ENCODE measurements around the gene ZNF263. TPM values are rescaled to one million over a fixed set of nuclear protein-coding genes. Genes with fewer than 3 reads are reported as not detected.
A peak's percentile ranks its signal among the peaks of the same experiment; 100 is the strongest.

ZNF263 gene
- total RNA-seq = 10 to 100 TPM; 19.8 to 21.2 TPM
- long read RNA-seq, donor 1, partial matches to known transcripts = 1 of 12 reads
- long read RNA-seq, donor 1, other reads (novel, unspliced or antisense) = 5 of 12 reads
- long read RNA-seq, donor 2, partial matches to known transcripts = 0 of 6 reads
- long read RNA-seq, donor 2, other reads (novel, unspliced or antisense) = 3 of 6 reads

DNA sequence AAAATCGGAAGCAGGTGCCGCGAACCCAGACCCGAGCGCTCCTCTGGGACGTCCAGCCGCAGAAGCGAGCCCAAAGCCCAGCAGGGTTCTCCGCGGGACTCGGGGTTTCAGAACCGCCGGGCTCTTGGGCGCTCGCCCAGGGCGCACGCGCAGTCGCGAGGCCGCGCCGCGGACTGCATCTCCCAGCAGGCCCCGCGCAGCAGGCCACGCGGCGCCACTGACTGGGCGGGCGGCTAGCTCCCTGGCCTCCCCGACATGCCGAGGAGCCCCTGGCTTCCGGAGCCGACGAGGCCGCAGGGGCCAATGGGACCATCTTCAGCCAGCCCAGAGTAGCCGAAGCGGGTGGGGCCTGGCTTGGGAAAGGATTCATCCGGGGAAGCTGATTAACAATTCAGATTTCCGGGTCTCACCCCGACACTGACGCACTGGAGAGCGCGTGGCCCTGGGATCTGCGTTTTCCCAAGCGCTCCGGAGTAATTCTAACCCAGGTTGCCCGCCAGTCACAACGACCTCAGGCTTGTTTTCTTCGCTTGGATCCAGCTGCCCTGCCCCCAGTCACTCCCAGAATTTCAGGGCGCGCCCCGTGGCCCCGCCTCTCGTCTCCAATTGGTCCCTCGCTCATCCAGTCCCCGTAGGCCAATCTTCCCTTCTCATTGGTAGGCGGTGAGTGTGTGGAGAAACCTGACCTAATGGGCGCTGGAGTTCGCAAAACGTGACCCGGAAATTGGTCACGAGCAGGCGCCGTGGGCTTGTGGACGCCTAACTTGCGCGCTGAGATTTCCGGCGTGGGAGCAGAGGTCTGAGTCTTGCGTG, at the start of gene ZNF263:
ZNF263 (plus strand) TSS at position 762 of the 813 bp plus-strand sequence. CDS start 328 bp downstream, outside the sequence.
- peak; percentile 98 for DNase-seq (ENCODE audit: low spot score)
- intact Hi-C loops (cut with DNase I) = no loop called here

DNA sequence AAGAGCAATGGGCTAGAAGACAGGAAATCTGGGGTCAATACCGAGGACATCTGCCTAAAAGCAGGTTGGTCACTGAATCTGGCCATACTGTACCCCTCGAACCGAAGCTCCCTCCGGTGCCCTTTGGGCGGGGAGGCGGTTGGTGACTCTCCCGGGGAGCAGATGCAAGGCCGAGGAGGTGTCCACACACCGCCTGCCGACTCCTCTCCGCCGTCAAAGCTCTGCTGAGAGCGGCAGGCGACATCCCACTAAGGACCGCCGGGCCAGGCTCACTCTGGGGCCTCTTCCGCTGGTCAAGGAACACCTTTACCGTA, 48.8 kb upstream of the ZNF263 start:
- DNase-seq (ENCODE audit: low spot score) = no peak
- intact Hi-C loops (cut with DNase I) = no loop called here

DNA sequence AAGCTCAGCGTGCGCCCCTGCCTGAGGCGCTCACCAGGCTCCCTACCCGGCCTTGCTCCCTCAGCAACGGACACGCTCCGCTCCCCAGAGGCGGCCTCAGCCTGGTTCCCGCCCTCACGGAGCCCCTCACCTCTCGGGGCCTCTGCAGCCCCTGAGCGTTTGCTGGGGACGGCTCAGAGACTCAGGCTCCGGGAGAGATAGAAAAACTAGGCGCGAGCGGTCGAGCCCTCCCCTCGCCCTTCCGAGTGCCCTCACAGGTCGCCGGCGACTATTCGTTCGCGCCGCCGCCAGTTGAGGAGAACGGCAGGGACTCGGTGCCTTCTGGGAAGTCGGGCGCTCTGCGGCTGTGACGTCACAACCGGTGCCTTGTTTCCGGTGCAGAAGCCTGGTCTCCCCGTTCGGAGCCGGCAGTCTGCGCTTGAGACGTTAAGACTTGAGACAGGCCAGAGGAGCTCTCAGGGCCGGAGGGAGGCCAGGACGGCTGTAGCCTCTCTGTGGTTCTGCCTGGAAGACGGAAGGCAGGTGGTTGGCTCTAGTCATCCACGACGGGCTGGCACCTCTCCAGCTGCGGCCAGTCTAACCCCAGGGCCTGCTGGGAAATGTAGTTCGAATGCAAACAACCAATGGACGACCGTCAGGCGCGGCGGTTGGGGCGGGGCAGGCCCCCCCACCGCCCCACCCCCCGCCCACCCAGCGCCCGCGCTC, 48.3 kb upstream of the ZNF263 start, which contains the start of gene ZNF200:
ZNF200 (minus strand) TSS at position 302 of the 705 bp plus-strand sequence. CDS start 1,403 bp downstream, outside the sequence.
- DNase-seq (ENCODE audit: low spot score) = peak; percentile 99
- intact Hi-C loops (cut with DNase I) = no loop called here

DNA sequence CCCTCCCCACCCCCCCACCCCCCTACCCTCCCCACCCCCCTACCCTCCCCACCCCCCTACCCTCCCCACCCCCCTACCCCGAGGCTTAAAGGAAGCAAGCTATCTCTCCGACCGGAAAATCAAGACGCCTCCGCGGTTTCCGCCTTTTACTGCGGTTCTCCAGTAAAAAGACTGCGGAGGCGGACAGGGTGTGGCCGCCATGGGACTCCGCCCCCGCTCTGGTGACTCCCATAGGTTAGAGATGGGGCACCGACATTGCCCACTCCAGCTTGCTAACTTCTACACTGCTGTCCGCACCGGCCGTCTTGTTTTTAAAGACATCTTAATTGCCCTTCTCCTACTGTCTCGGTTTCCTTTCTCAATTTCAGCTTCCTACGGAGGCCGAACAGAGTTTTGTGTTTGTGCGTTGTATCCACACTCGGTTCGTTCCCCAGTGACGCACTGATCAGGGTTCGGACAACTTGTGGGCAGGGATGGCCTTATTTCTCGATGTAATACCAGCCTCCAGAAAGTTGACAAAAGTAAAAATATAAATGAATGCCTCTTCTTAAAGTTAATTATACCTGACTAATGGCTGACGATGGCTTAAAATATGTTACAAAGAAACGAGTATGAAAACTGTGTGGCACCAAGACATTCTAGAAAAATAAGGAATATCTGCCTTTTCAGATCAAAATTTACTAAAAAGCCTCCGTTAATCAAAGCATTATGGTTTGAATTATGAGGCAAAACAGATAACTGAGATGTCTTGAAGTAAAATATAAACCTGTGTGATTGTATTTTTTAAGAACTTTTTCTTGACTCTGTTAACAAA, 47.2 kb upstream of the ZNF263 start:
- intact Hi-C loops (cut with DNase I) = no loop called here
- peak; percentile 88 for DNase-seq (ENCODE audit: low spot score)

DNA sequence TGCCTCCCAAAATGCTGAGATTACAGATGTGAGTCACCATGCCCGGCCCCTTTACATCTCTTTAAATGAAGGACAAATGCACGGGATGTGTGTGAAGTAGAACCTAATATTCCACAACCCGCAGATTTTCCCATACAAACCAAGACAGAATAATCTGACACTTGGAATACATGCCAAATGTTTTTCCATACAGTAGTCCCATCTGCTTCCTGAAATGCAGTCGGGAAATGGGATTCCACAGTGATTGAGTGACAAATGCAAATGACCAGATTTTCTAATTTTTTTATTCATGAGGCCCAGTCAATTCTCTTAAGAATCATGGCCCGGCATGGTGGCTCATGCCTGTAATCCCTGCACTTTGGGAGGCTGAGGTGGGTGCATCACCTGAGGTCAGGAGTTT, 41.5 kb upstream of the ZNF263 start:
- intact Hi-C loops (cut with DNase I) = no loop called here
- no peak for DNase-seq (ENCODE audit: low spot score)

DNA sequence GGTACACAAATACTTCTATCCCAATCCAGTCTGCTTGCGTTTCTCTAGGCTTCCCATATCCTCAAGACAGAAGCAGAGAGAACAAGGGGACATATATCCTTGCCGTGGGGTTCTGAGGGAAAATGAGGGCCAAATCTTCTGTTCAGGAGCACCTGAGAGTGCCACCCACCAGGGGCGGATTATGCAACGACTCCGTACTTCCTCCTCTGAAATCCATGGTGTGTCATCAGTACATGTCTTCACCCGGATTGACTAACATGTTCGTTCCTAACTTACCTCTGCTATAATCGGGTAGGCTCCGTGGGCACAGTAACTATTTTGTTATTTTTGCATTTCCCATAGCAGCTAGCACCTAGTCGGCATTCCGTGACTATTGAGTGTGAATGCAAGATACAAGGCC, 40.6 kb upstream of the ZNF263 start:
- intact Hi-C loops (cut with DNase I) = no loop called here
- DNase-seq (ENCODE audit: low spot score) = no peak

DNA sequence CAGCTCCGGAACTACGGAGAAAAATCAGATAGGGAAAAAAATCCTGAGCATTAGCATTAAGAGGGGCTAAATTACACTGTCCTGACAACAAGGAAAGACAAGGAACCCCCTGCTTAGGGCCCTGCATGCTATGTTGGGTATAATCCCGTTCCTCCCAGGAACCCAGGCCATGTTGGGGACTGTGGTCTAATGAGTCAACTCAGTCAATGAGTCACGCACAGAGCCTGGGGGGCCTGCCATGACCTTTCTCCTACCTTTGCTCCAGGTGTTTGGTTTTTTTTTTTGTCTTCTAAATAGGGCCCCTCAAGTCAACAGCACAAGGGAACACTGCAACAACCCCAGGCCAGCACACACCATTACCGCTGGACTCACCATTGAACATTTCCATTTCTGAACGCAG, 39.4 kb upstream of the ZNF263 start:
- intact Hi-C loops (cut with DNase I) = no loop called here
- DNase-seq (ENCODE audit: low spot score) = no peak

DNA sequence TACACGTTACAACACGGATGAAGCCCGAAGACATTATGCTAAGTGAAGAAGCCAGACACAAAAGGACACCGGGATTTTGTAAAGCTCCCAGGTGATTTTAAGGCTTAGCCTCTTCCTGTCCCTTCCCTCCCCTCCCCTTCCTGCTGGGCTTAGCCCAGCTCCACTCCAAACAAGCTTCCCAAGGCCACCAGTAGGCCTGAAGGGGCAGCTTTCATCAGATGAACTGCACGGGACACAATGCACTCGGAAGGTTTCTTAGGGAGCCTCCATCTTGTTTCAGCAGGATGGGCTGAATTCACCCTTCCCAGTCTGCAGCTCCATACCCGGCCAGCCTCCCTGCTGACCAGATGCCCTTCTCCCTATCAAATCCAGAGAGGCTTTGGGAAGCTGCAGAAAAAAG, 37.3 kb upstream of the ZNF263 start:
- no peak for DNase-seq (ENCODE audit: low spot score)
- intact Hi-C loops (cut with DNase I) = no loop called here

DNA sequence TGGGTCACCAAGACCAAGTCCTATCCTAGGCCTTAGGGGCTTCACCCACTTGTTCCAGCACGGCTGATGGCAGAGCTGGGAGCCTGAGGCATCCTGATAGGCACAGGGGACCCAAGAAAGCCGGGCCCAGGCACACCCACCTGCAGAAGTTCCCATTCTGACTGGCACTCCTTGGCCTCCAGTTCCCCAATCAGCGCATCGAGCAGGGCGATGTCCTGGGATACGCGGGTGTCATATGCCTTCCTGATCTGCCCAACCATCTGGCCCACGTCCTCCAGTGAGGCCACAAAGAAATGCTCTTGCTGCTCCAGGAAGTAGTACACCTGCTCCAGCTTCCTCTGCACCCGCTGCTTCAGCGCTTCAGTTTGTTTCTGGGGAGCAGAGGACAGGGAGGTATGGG, 36.4 kb upstream of the ZNF263 start:
- intact Hi-C loops (cut with DNase I) = no loop called here

DNA sequence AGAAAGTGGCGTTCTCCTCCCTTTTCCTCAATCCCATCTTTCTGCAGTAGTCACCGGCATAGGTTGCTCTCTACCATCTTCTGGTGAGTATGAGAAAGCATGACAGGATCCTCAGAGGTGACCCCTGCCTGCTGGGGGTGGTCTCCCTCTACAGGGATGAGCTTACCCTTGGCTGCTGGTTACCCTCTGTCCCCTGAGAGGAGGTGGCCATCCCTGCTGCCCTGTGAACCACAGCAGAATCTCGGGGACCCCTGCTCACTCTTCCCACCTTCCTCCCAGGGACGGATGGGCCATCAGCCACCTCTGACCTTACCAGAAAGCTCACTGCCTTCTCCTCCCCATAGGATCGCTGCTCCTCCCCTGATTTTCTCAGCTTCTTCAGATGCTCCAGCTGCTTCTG, 34.7 kb upstream of the ZNF263 start:
- intact Hi-C loops (cut with DNase I) = no loop called here
- peak; percentile 42 for DNase-seq (ENCODE audit: low spot score)

More for the DNA sequence above, 36.4 kb upstream of the ZNF263 start:
- DNase-seq (ENCODE audit: low spot score) = peak; percentile 57

DNA sequence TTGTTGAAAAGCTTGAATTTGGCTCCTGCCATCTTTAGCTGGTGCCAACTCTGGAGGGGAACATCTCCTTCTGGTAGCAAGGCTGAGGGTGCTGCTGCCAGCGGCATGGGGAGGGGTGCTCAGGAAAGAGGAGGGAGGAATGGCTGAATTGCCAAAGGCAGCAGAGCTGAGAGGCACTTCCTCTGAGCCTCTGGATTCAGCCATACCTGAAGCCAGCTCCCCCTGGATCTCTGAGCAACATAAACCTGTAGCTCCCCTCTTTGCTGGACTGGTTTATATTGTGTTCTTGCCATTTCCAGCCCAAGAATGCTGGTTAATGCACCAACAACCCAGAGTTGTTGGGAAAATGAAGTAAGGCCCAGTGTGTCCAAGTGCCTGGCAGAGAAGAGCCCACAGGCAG, 34.3 kb upstream of the ZNF263 start:
- no peak for DNase-seq (ENCODE audit: low spot score)
- intact Hi-C loops (cut with DNase I) = no loop called here

DNA sequence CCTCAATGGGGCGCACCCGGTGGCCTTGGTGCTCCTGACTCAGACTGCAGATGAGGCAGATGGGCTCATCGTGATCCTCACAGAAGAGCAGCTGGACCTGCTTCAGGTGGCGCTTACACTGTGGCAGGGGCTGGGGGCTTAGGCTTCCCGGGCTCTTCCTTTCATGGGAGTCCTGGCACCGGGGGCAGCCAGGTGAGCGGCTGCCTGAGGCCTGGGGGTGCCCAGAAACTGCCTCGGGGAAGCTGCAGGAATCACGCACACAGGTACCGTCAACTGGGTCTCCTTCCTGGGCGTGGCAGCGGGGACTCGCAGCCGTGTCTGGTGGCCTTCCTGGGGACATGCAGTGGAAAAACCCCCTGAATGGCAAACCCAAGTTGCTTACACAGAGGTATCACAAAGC, 33.8 kb upstream of the ZNF263 start:
- intact Hi-C loops (cut with DNase I) = no loop called here
- DNase-seq (ENCODE audit: low spot score) = peak; percentile 36

DNA sequence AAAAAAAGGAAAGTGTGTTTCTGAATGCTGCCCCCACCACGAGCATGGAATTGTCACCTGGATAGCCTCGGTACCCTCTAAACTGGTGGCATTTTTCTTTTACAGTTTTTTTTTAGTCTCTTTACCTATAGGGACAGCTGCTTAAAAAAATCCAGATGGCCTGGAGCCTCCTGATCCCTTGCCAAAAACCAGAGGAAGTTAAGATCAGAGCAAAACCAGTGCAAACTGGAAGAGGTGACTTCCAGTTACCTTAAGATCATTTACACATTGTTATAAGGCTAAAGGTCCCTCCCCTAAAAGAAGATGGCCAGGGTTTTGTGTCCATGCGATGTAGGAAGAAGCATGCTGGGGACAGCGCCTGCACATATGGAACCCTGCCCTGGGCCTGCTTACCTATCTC, 30.3 kb upstream of the ZNF263 start:
- DNase-seq (ENCODE audit: low spot score) = no peak
- intact Hi-C loops (cut with DNase I) = no loop called here

DNA sequence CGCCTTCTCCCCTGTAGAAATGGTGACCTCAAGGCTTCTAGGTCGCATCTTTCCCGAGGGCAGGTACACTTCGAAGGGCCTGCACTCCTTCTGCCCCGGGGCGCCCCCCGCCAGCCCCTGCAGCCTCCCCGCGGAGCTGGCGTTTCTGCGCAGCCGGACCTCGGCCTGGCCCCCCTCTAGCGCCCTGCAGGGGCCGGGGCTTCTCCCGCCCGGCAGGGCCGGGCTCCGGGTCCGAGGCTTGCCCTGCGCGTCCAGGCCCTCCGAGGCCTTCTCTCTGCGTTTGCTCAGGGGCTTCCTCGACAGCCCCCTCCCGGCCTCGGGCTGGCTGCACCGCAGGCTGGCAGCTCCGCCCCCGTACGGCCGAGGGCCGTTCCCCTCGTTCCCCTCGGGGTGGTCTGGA, 29.0 kb upstream of the ZNF263 start:
- peak; percentile 70 for DNase-seq (ENCODE audit: low spot score)
- intact Hi-C loops (cut with DNase I) = no loop called here

DNA sequence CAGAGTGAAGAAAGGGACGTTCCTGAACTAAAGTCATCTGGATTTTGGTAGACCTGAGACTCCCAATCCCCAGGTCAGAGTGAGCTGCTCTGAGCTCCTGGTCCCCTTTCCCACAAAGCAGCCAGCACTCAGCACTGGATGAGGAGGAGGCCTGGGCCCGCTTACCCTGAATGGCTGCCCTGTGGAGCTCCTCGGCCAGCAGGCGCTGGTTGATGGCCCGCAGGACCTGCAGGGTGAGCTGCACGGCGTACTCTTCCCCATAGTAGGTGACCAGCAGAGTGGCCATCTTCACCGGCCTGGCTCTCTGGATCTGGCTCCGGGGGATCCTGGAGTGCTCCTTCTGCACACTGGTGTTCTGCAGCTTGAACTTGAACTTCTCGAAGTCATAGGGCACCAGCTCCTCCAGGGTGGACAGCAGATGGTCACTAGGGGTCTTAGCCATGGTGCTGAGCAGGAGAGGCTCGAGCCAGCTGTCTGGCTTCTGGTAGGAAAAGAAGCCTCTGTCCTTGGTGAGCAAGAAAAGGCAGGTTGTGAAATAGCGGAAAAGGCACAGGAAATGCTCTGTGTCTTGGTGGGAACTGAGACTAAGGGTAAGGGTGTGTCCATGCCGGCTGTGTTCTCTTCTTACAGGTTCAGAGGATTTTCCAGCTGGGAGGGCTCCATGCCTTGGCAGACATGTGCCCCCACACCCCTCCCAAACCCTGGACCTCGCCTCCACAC, 27.0 kb upstream of the ZNF263 start, which contains the start of gene MEFV:
MEFV (minus strand) TSS at position 488 of the 720 bp plus-strand sequence; CDS start at position 442, 46 bp downstream.
- intact Hi-C loops (cut with DNase I) = no loop called here
- peak; percentile 76 for DNase-seq (ENCODE audit: low spot score)

DNA sequence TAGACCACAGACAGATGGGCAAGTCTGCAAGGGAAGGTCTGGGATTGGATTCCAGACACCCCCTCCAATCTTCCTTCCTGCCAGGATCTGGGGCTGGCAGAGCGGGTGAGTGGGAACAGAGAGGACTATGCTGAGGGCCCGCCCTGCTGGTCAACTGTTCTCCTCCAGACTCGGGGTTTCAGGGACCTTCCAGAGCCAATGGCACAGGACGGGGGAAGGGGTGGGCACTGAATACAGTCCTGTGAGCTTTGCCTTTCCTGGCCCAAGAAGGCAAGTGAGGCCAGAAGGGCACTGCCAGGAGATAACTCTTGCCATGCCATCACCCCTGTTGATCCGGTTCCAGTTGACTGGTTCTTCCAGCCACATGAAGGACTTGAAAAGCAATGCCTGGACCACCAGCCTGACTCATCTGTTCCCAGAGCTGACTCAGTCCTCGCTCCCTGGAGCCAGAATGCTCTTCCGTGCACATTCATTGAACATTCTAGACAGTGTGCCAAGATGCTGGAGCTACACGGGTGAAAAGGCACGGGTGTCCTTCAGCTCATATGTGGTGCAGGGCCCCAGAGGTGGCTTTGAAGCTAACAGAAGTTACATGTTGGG, 26.3 kb upstream of the ZNF263 start:
- intact Hi-C loops (cut with DNase I) = no loop called here
- DNase-seq (ENCODE audit: low spot score) = peak; percentile 54

DNA sequence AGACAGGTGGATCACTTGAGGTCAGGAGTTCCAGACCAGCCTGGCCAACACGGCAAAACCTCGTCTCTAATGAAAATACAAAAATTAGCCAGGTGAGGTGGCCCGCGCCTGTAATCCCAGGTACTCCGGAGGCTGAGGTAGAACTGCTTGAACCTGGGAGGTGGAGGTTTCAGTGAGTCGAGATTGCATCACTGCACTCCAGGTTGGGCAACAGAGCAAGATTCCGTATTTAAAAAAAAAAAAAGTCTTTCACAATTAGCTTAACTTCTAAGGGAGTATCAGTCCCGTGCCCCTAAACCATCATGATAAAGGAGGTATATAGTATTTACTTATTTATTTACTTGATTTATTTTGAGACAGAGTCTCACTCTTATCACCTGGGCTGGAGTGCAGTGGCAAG, 23.5 kb upstream of the ZNF263 start:
- intact Hi-C loops (cut with DNase I) = no loop called here
- DNase-seq (ENCODE audit: low spot score) = no peak

DNA sequence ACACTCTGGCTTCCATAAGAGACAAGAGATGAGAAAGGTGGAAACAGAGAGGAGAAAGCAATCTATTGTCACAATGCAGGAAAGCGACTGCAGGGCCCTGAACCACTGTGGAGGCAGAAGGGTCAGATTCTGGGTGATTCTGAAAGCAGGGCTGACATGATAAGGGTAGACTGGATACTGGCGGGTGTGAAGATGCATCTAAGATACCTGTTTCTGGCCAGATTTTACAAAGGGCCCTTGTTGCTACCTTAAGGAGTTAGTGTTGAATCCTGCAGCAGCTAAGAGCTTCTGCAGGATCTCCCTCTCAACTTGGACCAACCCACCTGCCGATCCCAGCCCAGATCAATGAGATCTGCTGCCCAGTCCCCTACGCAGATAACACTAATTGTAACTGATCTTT, 20.8 kb upstream of the ZNF263 start:
- intact Hi-C loops (cut with DNase I) = no loop called here
- no peak for DNase-seq (ENCODE audit: low spot score)

Measured in posterior vena cava (tissue), 2 donors.